H1 (cell line): ENCODE results near the gene SSNA1. TPM values are rescaled to one million over a fixed set of nuclear protein-coding genes. Genes with fewer than 3 reads are reported as not detected.

Source experiments
- MAX ChIP-seq: IDR thresholded peaks from 2 replicates; pipeline ENCODE4 v1.6.1; 2012; ENCODE audit warnings: inconsistent platforms
- RAD21 ChIP-seq, 2 experiments: IDR thresholded peaks in 1 of 2; conservative IDR thresholded peaks in 1 of 2; 2 replicates each; pipeline ENCODE4 v1.6.1; 2011; ENCODE audit warnings: low read depth in 2 of 2, low read length in 2 of 2, improper control_type of control experiment in 1 of 2, inconsistent platforms in 1 of 2, mild to moderate bottlenecking in 1 of 2, moderate library complexity in 1 of 2
- RNF2 ChIP-seq: fragments of 200-900, 300-1000 bp; sonication (generic); IDR thresholded peaks from 2 replicates; pipeline ENCODE4 v1.7.1; 2016; ENCODE audit warnings: borderline replicate concordance, low read depth, mild to moderate bottlenecking, antibody characterized with exemption, low read length; ENCODE audit not compliant: poor library complexity, severe bottlenecking; ENCODE audit errors: missing control alignments
- polyA plus RNA-seq, 7 experiments: library from polyadenylated mRNA; depleted of rRNA in 3 of 7; stranded (reverse) in 5 of 7; unstranded in 2 of 7; fragments of >200 nt in 5 of 7; fragments of 200-250 nt in 2 of 7; gene quantifications; 1 replicate in 5 of 7; 2 replicates in 1 of 7; 4 replicates in 1 of 7; pipeline versions ENCODE4 v1.2.1 to v1.2.3, GENCODE V29; 2011 to 2013; ENCODE audit warnings: missing spikeins in 2 of 7, mixed read lengths in 2 of 7
- total RNA-seq: library from RNA; stranded (reverse); fragmentation: NEBNext Ultra II Directional; extraction: Animal tissue kit (Norgen Biotek cat#: 25700); gene quantifications from 2 replicates; pipeline ENCODE4 v1.2.1, GENCODE V29; 2021

SSNA1 gene
- total and polyA plus RNA-seq, 2 of the 8 experiments (the other 6 are each of a cell fraction or from before 2014, with no cell fraction given): 87.3 to 157 TPM

GRCh38 chr9:137218212-137218753 is 29.8 kb downstream of the SSNA1 start (continued):
- no peak for TF ChIP-seq RAD21 (IDR thresholded peaks at IDR 0.05 in 1 of 2, conservative IDR thresholded peaks at IDR 0.05 in 1 of 2; ENCODE audit: low read depth in 2 of 2, low read length in 2 of 2)
- no peak for TF ChIP-seq RNF2
- TF ChIP-seq MAX: no peak
- TF ChIP-seq, all 59 proteins: peak for 0
